Activated CD8-positive, alpha-beta T cell treated with anti-CD3 and anti-CD28 coated beads for 36 hours (primary cell): Measurements from ENCODE around the gene CMTM3. TPM values are rescaled to one million over a fixed set of nuclear protein-coding genes. Genes with fewer than 3 reads are reported as not detected.

ENCODE experiments used
- ATAC-seq: fragments of 200-7000 bp; cut with Tn5 transposase; one replicate; pipeline ENCODE4 v1.10.0; 2021; ENCODE audit warnings: mild to moderate bottlenecking, moderate library complexity
- CTCF ChIA-PET: fragments of 350-600 bp; sonication (Branson Sonifier 250); formaldehyde crosslinking; loops from one replicate; lab custom pipeline; 2021; ENCODE audit warnings: antibody characterized with exemption; lab: Charles Lee
- POLR2A ChIA-PET: fragments of 350-600 bp; sonication (Branson Sonifier 250); formaldehyde crosslinking; loops from one replicate; lab custom pipeline; 2021; ENCODE audit warnings: antibody characterized with exemption; lab: Charles Lee
- DNase-seq: peaks from one replicate; pipeline ENCODE4 v3.0.0-alpha.2; 2020
- H3K27ac Mint-ChIP-seq: one replicate; pipeline ENCODE4 v1.8.0; 2021; ENCODE audit warnings: mild to moderate bottlenecking, mixed read lengths
- H3K27me3 Mint-ChIP-seq: one replicate; pipeline ENCODE4 v1.8.0; 2021; ENCODE audit warnings: mixed read lengths
- H3K36me3 Mint-ChIP-seq: one replicate; pipeline ENCODE4 v1.8.0; 2021; ENCODE audit warnings: low read depth, mixed read lengths
- H3K4me1 Mint-ChIP-seq: one replicate; pipeline ENCODE4 v1.8.0; 2021; ENCODE audit warnings: low read depth, mixed read lengths
- H3K4me3 Mint-ChIP-seq: one replicate; pipeline ENCODE4 v1.8.0; 2021; ENCODE audit warnings: mild to moderate bottlenecking, moderate library complexity, mixed read lengths
- H3K9me3 Mint-ChIP-seq: one replicate; pipeline ENCODE4 v1.8.0; 2021; ENCODE audit warnings: mixed read lengths
- CTCF ChIP-seq: fragments of 200-600 bp; IDR thresholded peaks from one replicate; pipeline ENCODE4 v1.8.0; 2022; ENCODE audit warnings: antibody characterized with exemption, mild to moderate bottlenecking
- intact Hi-C: fragments of 100-400 bp; cut with micrococcal nuclease; formaldehyde crosslinking; loops from one replicate; pipeline ENCODE4 v1.10.0; 2022
- total RNA-seq, 2 experiments: library from RNA; stranded (reverse); gene quantifications; one replicate each; pipeline ENCODE4 v1.2.3, GENCODE V29; 2021

CMTM3 gene
- total RNA-seq, 2 experiments from 2014 or later = 48.0 to 49.4 TPM

- H3K27me3 Mint-ChIP-seq = no peaks in the 10 kb centered on the region
- peaks cover 14% of the 10 kb centered on the region for H3K36me3 Mint-ChIP-seq
- peak overlapping the region; percentile 98 for H3K27ac Mint-ChIP-seq
- peaks cover 6% of the 10 kb centered on the region for H3K9me3 Mint-ChIP-seq
- no peak for TF ChIP-seq CTCF
- POLR2A ChIA-PET = interaction anchor here (1.0 to 1.8 kb wide), 12 partner anchors 14 to 271 kb away, joined by 3 to 13 read pairs (median 4); partner anchors contain the start of gene CKLF
- H3K4me1 Mint-ChIP-seq = peaks cover 46% of the 10 kb centered on the region
- ATAC-seq (peak; percentile 69), DNase-seq (peak; percentile 87)
- peak overlapping the region; percentile 96 for H3K4me3 Mint-ChIP-seq
- intact Hi-C loops = loop anchor here (5.0 kb wide), 1 partner anchor 51 kb away; the partner anchor contains the start of genes CKLF and TK2
- CTCF ChIA-PET = interaction anchor here (0.6 to 2.7 kb wide), 14 partner anchors 9 to 197 kb away, joined by 3 to 13 read pairs (median 3); partner anchors contain the start of genes CKLF and TK2
Observed at GRCh38 chr16:66603537-66604375, 748 bp upstream of the CMTM3 start.

GRCh38 chr16:66605177-66605978 is 874 bp downstream of the CMTM3 start:
- intact Hi-C loops = loop anchor here (5.0 kb wide), 2 partner anchors 43 to 198 kb away; no protein-coding TSS in a partner anchor
- Mint-ChIP-seq H3K27me3 (no peaks in the 10 kb centered on the region), H3K9me3 (peaks cover 6% of the 10 kb centered on the region), H3K4me1 (peaks cover 40% of the 10 kb centered on the region), H3K4me3 (peak overlapping the region; percentile 96), H3K36me3 (peaks cover 22% of the 10 kb centered on the region), H3K27ac (peak overlapping the region; percentile 71)
- POLR2A ChIA-PET = interaction anchor here (0.9 to 1.3 kb wide), 2 partner anchors 30 to 43 kb away, joined by 3 read pairs; no protein-coding TSS in a partner anchor
- CTCF ChIA-PET = interaction anchor here (1.0 to 2.7 kb wide), 7 partner anchors 12 to 197 kb away, joined by 3 to 13 read pairs (median 3); partner anchors contain the start of gene CKLF
- TF ChIP-seq CTCF = no peak
- DNase-seq (peak; percentile 54), ATAC-seq (peak; percentile 17)

- no peaks in the 10 kb centered on the region for H3K9me3 Mint-ChIP-seq
- intact Hi-C loops = loop anchor here (5.0 kb wide), 2 partner anchors 44 to 199 kb away; no protein-coding TSS in a partner anchor
- no peak for ATAC-seq
- POLR2A ChIA-PET = no interaction called here
- H3K27ac Mint-ChIP-seq = peak overlapping the region; percentile 71
- CTCF ChIA-PET = interaction anchor here (0.8 to 4.5 kb wide), 4 partner anchors 45 to 201 kb away, joined by 3 to 38 read pairs (median 3); partner anchors contain the start of gene CKLF
- H3K36me3 Mint-ChIP-seq = peaks cover 21% of the 10 kb centered on the region
- peak; percentile 33 for DNase-seq
- TF ChIP-seq CTCF = no peak
- peak overlapping the region; percentile 70 for H3K4me3 Mint-ChIP-seq
- H3K27me3 Mint-ChIP-seq = no peaks in the 10 kb centered on the region
- peaks cover 40% of the 10 kb centered on the region for H3K4me1 Mint-ChIP-seq
Observed at GRCh38 chr16:66605979-66606751, 1.7 kb downstream of the CMTM3 start.

- DNase-seq (peak; percentile 92), ATAC-seq (peak; percentile 31)
- POLR2A ChIA-PET = interaction anchor here (0.6 to 1.5 kb wide), 4 partner anchors 11 to 57 kb away, joined by 3 to 8 read pairs (median 3); partner anchors contain the start of gene CKLF
- Mint-ChIP-seq H3K27me3 (no peaks in the 10 kb centered on the region), H3K9me3 (no peaks in the 10 kb centered on the region), H3K4me1 (peaks cover 35% of the 10 kb centered on the region), H3K4me3 (no peak overlapping the region), H3K36me3 (peaks cover 26% of the 10 kb centered on the region), H3K27ac (peak overlapping the region; percentile 71)
- intact Hi-C loops = loop anchor here (5.0 kb wide), 2 partner anchors 46 to 201 kb away; no protein-coding TSS in a partner anchor
- peak; percentile 85 for TF ChIP-seq CTCF
- CTCF ChIA-PET = interaction anchor here (0.6 to 4.5 kb wide), 51 partner anchors 10 to 260 kb away, joined by 3 to 38 read pairs (median 6); partner anchors contain the start of genes CKLF, CMTM1, CMTM4 and NAE1
Observed at GRCh38 chr16:66608241-66609138, 4.0 kb downstream of the CMTM3 start.
